Endothelial cell of umbilical vein (primary cell): ENCODE results near the gene OBP2B.

Experiments used
- CTCF ChIP-seq, 2 donors: IDR thresholded peaks; 1 replicate in 1 of 2; 2 replicates in 1 of 2; pipeline ENCODE4 v1.5.1; 2011; ENCODE audit warnings: low read length in 2 of 2, mild to moderate bottlenecking in 2 of 2, moderate library complexity in 2 of 2, control low read depth in 1 of 2, inconsistent platforms in 1 of 2, low read depth in 1 of 2; ENCODE audit not compliant: insufficient read depth in 1 of 2; ENCODE audit errors: extremely low read depth in 1 of 2
- EZH2 ChIP-seq: IDR thresholded peaks from 2 replicates; pipeline ENCODE4 v1.6.1; 2012; ENCODE audit warnings: borderline replicate concordance, low read depth, mild to moderate bottlenecking, moderate library complexity, low read length, inconsistent platforms; ENCODE audit not compliant: severe bottlenecking
- MAX ChIP-seq: IDR thresholded peaks from 2 replicates; pipeline ENCODE4 v1.6.1; 2011; ENCODE audit not compliant: insufficient read depth, insufficient read length
- MYC ChIP-seq: IDR thresholded peaks from one replicate; pipeline ENCODE4 v1.6.1; 2011; ENCODE audit warnings: mild to moderate bottlenecking, low read depth, low read length
- POLR2A ChIP-seq: IDR thresholded peaks from 2 replicates; pipeline ENCODE4 v1.6.1; 2012; ENCODE audit warnings: low read depth, mild to moderate bottlenecking, control low read depth, low read length
- POLR2AphosphoS5 ChIP-seq: IDR thresholded peaks from 2 replicates; pipeline ENCODE4 v1.6.1; 2012; ENCODE audit warnings: low read depth, mild to moderate bottlenecking, control low read depth, low read length, moderate library complexity; ENCODE audit not compliant: insufficient read depth

- TF ChIP-seq CTCF (IDR thresholded peaks at IDR 0.05; ENCODE audit: extremely low read depth in 1 of 2, insufficient read depth in 1 of 2, low read depth in 1 of 2, low read length in 2 of 2), result no peak
- TF ChIP-seq MYC, result no peak
- TF ChIP-seq POLR2AphosphoS5, result no peak
- TF ChIP-seq POLR2A, result no peak
- TF ChIP-seq EZH2, result no peak
- TF ChIP-seq MAX, result no peak
Measured at GRCh38 chr9:133167769-133168168, 41.3 kb downstream of the OBP2B start.
